ENCODE measurements around the gene FAM222A.

Gene FAM222A

GRCh38 chr12:109727746-109728726 is 14.4 kb downstream of the FAM222A start:
- DNase-seq (ENCODE audit: extremely low read depth, low read depth): no peak
- TF ChIP-seq CTCF (IDR thresholded peaks at IDR 0.05; ENCODE audit: low read depth, low read length): no peak

- TF ChIP-seq CTCF (IDR thresholded peaks at IDR 0.05; ENCODE audit: low read depth, low read length): no peak
- no peak for DNase-seq (ENCODE audit: extremely low read depth, low read depth)
Observed at GRCh38 chr12:109728921-109729320, 15.3 kb downstream of the FAM222A start.

DNA sequence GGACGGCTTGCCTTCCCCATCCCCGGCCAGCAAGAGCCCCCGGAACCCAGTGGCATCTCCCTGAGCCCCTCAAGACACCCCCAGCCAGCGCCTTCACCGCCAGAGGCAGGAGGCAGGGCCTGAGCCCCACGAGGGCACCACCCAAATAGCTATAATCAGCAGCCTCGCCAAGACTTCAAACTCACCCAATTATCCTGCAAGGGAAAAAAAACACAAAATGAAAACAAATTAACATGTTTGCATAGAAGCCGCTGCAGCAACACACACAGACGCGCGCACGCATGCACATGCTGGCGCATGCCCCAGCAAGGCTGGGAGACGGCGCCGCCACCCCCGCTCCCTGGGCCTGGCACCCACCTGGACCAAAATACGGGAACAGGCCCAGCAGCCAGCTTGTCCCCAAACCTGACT is 15.8 kb downstream of the FAM222A start:
- no peak for DNase-seq (ENCODE audit: extremely low read depth, low read depth)
- TF ChIP-seq CTCF (IDR thresholded peaks at IDR 0.05; ENCODE audit: low read depth, low read length): no peak

- DNase-seq (ENCODE audit: extremely low read depth, low read depth): no peak
- no peak for TF ChIP-seq CTCF (IDR thresholded peaks at IDR 0.05; ENCODE audit: low read depth, low read length)
Observed at GRCh38 chr12:109729801-109730200, 16.2 kb downstream of the FAM222A start.

- no peak for TF ChIP-seq CTCF (IDR thresholded peaks at IDR 0.05; ENCODE audit: low read depth, low read length)
- no peak for DNase-seq (ENCODE audit: extremely low read depth, low read depth)
Observed at GRCh38 chr12:109730306-109731145, 16.9 kb downstream of the FAM222A start.

DNA sequence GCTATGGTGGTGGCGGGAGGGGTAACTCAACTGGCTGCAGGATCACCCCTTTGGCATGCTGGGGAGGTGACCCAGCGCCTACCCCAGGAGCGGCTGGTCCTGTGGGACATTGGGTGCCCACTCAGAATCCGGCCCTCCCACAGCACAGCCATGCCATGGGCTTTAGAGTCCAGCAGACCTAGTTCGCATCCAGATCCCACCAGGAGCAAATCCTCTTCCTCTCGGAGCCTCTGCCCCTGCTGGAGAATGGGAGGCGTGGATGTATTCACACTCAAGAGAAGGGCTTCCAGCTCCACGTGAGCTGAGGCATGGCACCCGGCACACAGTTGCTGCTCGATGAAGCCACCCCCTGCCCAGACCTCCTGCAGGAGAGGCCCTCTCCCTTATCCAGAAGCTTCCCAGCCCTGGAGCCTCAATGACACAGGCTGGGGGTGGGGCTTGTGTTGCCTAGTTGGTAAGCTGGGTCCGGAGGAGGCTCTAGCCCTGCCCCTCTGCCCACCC is 17.7 kb downstream of the FAM222A start:
- no peak for TF ChIP-seq CTCF (IDR thresholded peaks at IDR 0.05; ENCODE audit: low read depth, low read length)
- no peak for DNase-seq (ENCODE audit: extremely low read depth, low read depth)
